Measurements from ENCODE around the gene CMTR2.

CMTR2 gene

DNA sequence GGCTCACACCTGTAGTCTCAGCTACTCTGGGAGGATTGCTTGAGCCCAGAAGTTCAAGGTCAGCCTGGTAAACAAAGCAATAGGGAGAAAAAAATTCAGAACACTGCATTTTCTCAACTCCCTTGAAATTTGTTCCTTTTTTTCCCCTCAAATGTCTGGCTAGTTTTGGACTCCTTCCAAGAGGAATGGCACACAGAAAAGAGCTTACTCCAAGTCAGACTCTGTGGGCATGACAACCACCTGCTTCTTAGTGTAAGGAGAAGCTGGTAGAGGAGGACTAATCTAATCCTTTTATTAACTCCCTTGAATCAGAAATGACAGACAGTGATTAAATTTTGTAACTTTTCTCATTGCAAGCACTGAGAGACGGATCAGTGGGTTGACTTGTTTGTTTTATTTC lies 30.8 kb downstream of the CMTR2 start:
- H3K4me3 ChIP-seq (ENCODE audit: low read length), result no peak overlapping the region
- no peaks in the 10 kb centered on the region for H3K27me3 ChIP-seq (ENCODE audit: insufficient read depth, low read length, poor library complexity)
- no peaks in the 10 kb centered on the region for H3K79me2 ChIP-seq (ENCODE audit: control insufficient read depth, insufficient read depth, low read length)
- no peaks in the 10 kb centered on the region for H3K36me3 ChIP-seq (ENCODE audit: control insufficient read depth, insufficient read depth, low read length)
- H2AK5ac ChIP-seq (ENCODE audit: low read length), result no peak overlapping the region
- H3K56ac ChIP-seq (ENCODE audit: low read length), result no peak overlapping the region
- H3K4me2 ChIP-seq (ENCODE audit: low read length), result no peak overlapping the region
- H3K79me1 ChIP-seq (ENCODE audit: low read length), result no peaks in the 10 kb centered on the region
- H2BK5ac ChIP-seq (ENCODE audit: low read length), result no peak overlapping the region
- H4K8ac ChIP-seq (ENCODE audit: low read depth, low read length), result no peak overlapping the region
- WGBS (ENCODE audit: extremely low coverage, insufficient coverage, low lambda C conversion rate), result no CpG with 5 or more reads among the region's 1 CpG
- no peaks in the 10 kb centered on the region for H3K4me1 ChIP-seq (ENCODE audit: control insufficient read depth, low read depth, low read length)
- no peak overlapping the region for H2BK120ac ChIP-seq (ENCODE audit: low read depth, low read length)
- H3K4ac ChIP-seq (ENCODE audit: low read depth, low read length), result no peak overlapping the region
- no peak for DNase-seq
- H4K5ac ChIP-seq (ENCODE audit: low read length), result no peak overlapping the region
- no peak overlapping the region for H3K27ac ChIP-seq (ENCODE audit: low read depth, low read length)
- H3K18ac ChIP-seq (ENCODE audit: low read length), result no peak overlapping the region
- no peak overlapping the region for H3K9ac ChIP-seq (ENCODE audit: low read length)
- H3K23ac ChIP-seq (ENCODE audit: low read length), result no peak overlapping the region
- H2BK15ac ChIP-seq (replicated peaks; ENCODE audit: low read depth), result no peak overlapping the region

DNA sequence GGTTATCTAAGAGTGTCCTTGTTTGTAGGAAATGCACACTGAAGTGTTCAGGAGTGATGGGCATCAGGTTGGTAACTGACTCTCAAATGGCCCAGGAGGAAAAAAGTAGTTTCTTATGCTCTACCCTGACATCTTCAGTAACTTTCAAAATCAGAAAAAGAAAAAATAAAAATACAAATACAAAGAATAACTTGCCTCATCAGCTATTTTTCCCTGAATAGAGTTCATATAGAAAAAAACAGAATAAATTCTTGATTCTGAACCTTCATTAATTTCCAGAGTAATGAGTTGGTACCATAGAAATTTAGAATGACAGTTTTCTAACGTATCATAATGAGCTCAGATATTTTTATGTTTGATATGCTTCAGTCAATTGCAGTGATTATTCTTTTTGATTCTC lies 31.4 kb downstream of the CMTR2 start:
- Histone ChIP-seq H2AK5ac (ENCODE audit: low read length) (no peak overlapping the region), H3K23ac (ENCODE audit: low read length) (no peak overlapping the region), H3K36me3 (ENCODE audit: control insufficient read depth, insufficient read depth, low read length) (no peaks in the 10 kb centered on the region), H3K4ac (ENCODE audit: low read depth, low read length) (no peak overlapping the region), H3K4me2 (ENCODE audit: low read length) (no peak overlapping the region), H3K79me1 (ENCODE audit: low read length) (no peaks in the 10 kb centered on the region), H3K4me3 (ENCODE audit: low read length) (no peak overlapping the region), H3K4me1 (ENCODE audit: control insufficient read depth, low read depth, low read length) (no peaks in the 10 kb centered on the region), H2BK15ac (replicated peaks; ENCODE audit: low read depth) (no peak overlapping the region), H4K5ac (ENCODE audit: low read length) (no peak overlapping the region), H3K56ac (ENCODE audit: low read length) (no peak overlapping the region), H3K27ac (ENCODE audit: low read depth, low read length) (no peak overlapping the region), H3K18ac (ENCODE audit: low read length) (no peak overlapping the region), H3K9ac (ENCODE audit: low read length) (no peak overlapping the region), H2BK5ac (ENCODE audit: low read length) (no peak overlapping the region), H3K79me2 (ENCODE audit: control insufficient read depth, insufficient read depth, low read length) (no peaks in the 10 kb centered on the region), H3K27me3 (ENCODE audit: insufficient read depth, low read length, poor library complexity) (no peaks in the 10 kb centered on the region), H4K8ac (ENCODE audit: low read depth, low read length) (no peak overlapping the region), H2BK120ac (ENCODE audit: low read depth, low read length) (no peak overlapping the region)
- DNase-seq, result no peak
- WGBS (ENCODE audit: extremely low coverage, insufficient coverage, low lambda C conversion rate), result no CpG with 5 or more reads among the region's 1 CpG

DNA sequence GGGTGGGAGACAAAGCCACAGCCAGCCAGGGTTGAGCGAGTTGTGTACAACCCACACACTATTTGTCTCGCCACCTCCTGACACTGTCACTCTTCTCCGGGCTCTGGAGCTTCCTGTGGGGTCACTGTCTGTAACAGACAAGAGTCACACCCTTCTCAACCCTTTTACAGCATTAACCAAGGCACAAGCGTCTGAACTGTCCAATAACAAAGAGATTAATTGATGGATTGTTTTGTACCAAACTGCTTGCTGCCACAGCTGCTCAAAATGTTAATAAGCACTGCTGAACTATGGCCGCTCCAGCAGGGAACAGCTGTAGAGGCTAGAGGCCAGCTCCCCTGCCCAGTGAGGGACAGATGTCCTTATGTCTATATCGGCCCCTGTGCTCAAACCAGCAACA lies 33.5 kb downstream of the CMTR2 start:
- no peak overlapping the region for H3K9ac ChIP-seq (ENCODE audit: low read length)
- no peak overlapping the region for H2BK15ac ChIP-seq (replicated peaks; ENCODE audit: low read depth)
- no peak for DNase-seq
- no peak overlapping the region for H3K23ac ChIP-seq (ENCODE audit: low read length)
- no peaks in the 10 kb centered on the region for H3K27me3 ChIP-seq (ENCODE audit: insufficient read depth, low read length, poor library complexity)
- H3K36me3 ChIP-seq (ENCODE audit: control insufficient read depth, insufficient read depth, low read length), result no peaks in the 10 kb centered on the region
- no CpG with 5 or more reads among the region's 6 CpGs for WGBS (ENCODE audit: extremely low coverage, insufficient coverage, low lambda C conversion rate)
- H3K79me2 ChIP-seq (ENCODE audit: control insufficient read depth, insufficient read depth, low read length), result no peaks in the 10 kb centered on the region
- H2BK5ac ChIP-seq (ENCODE audit: low read length), result no peak overlapping the region
- no peak overlapping the region for H3K4me3 ChIP-seq (ENCODE audit: low read length)
- no peak overlapping the region for H3K27ac ChIP-seq (ENCODE audit: low read depth, low read length)
- H3K4me1 ChIP-seq (ENCODE audit: control insufficient read depth, low read depth, low read length), result peaks cover under 1% of the 10 kb centered on the region
- no peak overlapping the region for H3K4ac ChIP-seq (ENCODE audit: low read depth, low read length)
- no peak overlapping the region for H4K8ac ChIP-seq (ENCODE audit: low read depth, low read length)
- no peak overlapping the region for H4K5ac ChIP-seq (ENCODE audit: low read length)
- no peak overlapping the region for H2AK5ac ChIP-seq (ENCODE audit: low read length)
- no peak overlapping the region for H3K18ac ChIP-seq (ENCODE audit: low read length)
- no peaks in the 10 kb centered on the region for H3K79me1 ChIP-seq (ENCODE audit: low read length)
- H3K4me2 ChIP-seq (ENCODE audit: low read length), result no peak overlapping the region
- H3K56ac ChIP-seq (ENCODE audit: low read length), result no peak overlapping the region
- no peak overlapping the region for H2BK120ac ChIP-seq (ENCODE audit: low read depth, low read length)

DNA sequence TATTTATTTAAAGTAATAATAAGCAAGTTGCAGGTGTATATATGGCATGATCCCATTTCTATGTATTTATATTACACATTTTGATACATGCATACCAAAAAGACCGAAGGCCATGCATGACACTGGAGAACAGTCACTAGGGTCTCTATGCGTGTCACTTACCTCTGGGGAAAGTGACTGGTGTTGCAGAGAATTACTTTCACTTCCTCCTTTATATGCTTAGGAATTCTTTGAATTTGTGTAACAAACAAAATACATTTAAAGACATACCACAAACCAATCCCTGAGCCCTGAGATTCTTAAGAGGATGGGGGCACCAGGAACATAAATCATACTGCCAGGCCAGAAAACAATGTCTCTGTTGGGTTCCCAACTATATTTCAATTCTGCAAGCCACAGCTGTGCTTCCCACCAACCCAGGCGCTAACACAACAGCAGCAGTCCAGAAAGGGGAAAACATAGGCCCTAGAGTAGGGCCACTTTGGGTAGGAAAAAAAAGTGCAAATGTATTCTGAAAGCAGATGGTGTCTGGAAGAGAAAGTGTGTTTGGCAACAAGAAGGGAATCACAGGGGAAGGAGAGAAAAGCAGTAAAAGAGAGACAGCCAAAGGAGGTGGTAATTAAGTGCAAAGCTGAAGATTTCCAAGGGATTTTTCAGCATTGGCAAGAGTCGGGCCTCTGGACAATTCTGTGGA lies 34.2 kb downstream of the CMTR2 start:
- Histone ChIP-seq H2BK5ac (ENCODE audit: low read length) (no peak overlapping the region), H3K4ac (ENCODE audit: low read depth, low read length) (no peak overlapping the region), H3K56ac (ENCODE audit: low read length) (no peak overlapping the region), H3K18ac (ENCODE audit: low read length) (no peak overlapping the region), H3K4me2 (ENCODE audit: low read length) (no peak overlapping the region), H3K79me2 (ENCODE audit: control insufficient read depth, insufficient read depth, low read length) (no peaks in the 10 kb centered on the region), H3K23ac (ENCODE audit: low read length) (no peak overlapping the region), H3K36me3 (ENCODE audit: control insufficient read depth, insufficient read depth, low read length) (no peaks in the 10 kb centered on the region), H3K4me1 (ENCODE audit: control insufficient read depth, low read depth, low read length) (peaks cover 2% of the 10 kb centered on the region), H3K4me3 (ENCODE audit: low read length) (no peak overlapping the region), H3K27ac (ENCODE audit: low read depth, low read length) (no peak overlapping the region), H2BK120ac (ENCODE audit: low read depth, low read length) (no peak overlapping the region), H4K5ac (ENCODE audit: low read length) (no peak overlapping the region), H2AK5ac (ENCODE audit: low read length) (no peak overlapping the region), H4K8ac (ENCODE audit: low read depth, low read length) (no peak overlapping the region), H3K9ac (ENCODE audit: low read length) (no peak overlapping the region), H3K79me1 (ENCODE audit: low read length) (no peaks in the 10 kb centered on the region), H2BK15ac (replicated peaks; ENCODE audit: low read depth) (no peak overlapping the region), H3K27me3 (ENCODE audit: insufficient read depth, low read length, poor library complexity) (no peaks in the 10 kb centered on the region)
- DNase-seq, result no peak
- WGBS (ENCODE audit: extremely low coverage, insufficient coverage, low lambda C conversion rate), result no CpG with 5 or more reads among the region's 4 CpGs

DNA sequence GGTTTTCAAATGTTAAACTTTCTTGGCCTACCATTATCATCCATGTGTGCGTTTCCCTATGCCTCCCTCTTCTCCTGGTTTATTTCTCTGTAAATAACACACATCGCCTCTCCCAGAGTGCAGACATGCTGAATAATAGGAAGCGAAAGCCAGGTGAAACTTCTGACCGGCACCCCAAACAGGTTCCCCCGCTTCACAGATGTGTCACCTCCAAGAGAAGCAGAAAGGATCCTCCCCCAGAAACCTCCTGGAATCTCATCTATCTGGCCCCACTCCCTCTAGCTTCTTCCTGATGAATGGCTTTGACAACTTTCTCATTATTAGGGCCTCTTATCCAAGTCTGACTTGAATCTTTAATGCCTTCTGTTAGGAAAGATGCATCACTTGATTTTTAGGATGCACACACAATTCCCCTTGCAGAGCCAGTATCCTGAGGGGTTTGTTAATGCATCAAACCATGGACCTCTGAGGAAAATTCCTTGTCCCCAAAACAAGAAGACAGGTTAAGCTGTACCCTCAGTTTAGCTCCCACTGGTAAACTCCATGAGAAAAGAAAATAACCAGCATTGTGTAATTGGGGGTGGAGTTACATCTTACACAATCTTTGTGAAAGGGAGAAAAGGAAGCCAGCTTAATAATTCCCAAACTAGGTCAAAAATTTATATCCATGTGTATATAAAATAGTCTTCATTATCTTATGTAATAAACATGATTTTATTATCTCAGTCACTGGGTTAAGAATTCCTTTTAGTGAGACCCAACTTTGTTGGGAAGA lies 38.6 kb downstream of the CMTR2 start:
- H3K4me3 ChIP-seq (ENCODE audit: low read length), result no peak overlapping the region
- no peak overlapping the region for H2BK15ac ChIP-seq (replicated peaks; ENCODE audit: low read depth)
- WGBS (ENCODE audit: extremely low coverage, insufficient coverage, low lambda C conversion rate), result no CpG with 5 or more reads among the region's 5 CpGs
- H2AK5ac ChIP-seq (ENCODE audit: low read length), result no peak overlapping the region
- H3K9ac ChIP-seq (ENCODE audit: low read length), result no peak overlapping the region
- H3K79me2 ChIP-seq (ENCODE audit: control insufficient read depth, insufficient read depth, low read length), result no peaks in the 10 kb centered on the region
- H3K23ac ChIP-seq (ENCODE audit: low read length), result no peak overlapping the region
- no peak overlapping the region for H4K8ac ChIP-seq (ENCODE audit: low read depth, low read length)
- no peak for DNase-seq
- H3K27ac ChIP-seq (ENCODE audit: low read depth, low read length), result no peak overlapping the region
- no peak overlapping the region for H3K4me2 ChIP-seq (ENCODE audit: low read length)
- H2BK5ac ChIP-seq (ENCODE audit: low read length), result no peak overlapping the region
- H3K36me3 ChIP-seq (ENCODE audit: control insufficient read depth, insufficient read depth, low read length), result no peaks in the 10 kb centered on the region
- no peak overlapping the region for H2BK120ac ChIP-seq (ENCODE audit: low read depth, low read length)
- peaks cover 2% of the 10 kb centered on the region for H3K4me1 ChIP-seq (ENCODE audit: control insufficient read depth, low read depth, low read length)
- H3K18ac ChIP-seq (ENCODE audit: low read length), result no peak overlapping the region
- H4K5ac ChIP-seq (ENCODE audit: low read length), result no peak overlapping the region
- H3K79me1 ChIP-seq (ENCODE audit: low read length), result no peaks in the 10 kb centered on the region
- H3K56ac ChIP-seq (ENCODE audit: low read length), result no peak overlapping the region
- no peaks in the 10 kb centered on the region for H3K27me3 ChIP-seq (ENCODE audit: insufficient read depth, low read length, poor library complexity)
- H3K4ac ChIP-seq (ENCODE audit: low read depth, low read length), result no peak overlapping the region

Data from mesendoderm (in vitro differentiated cells).